Left lung (tissue), 10 donors: Measurements from ENCODE around the gene SELP. TPM values are rescaled to one million over a fixed set of nuclear protein-coding genes. Genes with fewer than 3 reads are reported as not detected.

Experiments
- ATAC-seq: fragments of 200-7000 bp; cut with Tn5 transposase; one replicate; pipeline ENCODE4 v1.9.1; 2020; ENCODE audit warnings: moderate library complexity
- DNase-seq, 4 donors: peaks; one replicate each; pipeline ENCODE4 v3.0.0-alpha.2; 2013 to 2020
- H3K27ac ChIP-seq, 2 donors: fragments of 200-600 bp; sonication (generic) in 1 of 2; one replicate each; pipeline versions ENCODE4 v1.5.0 to v1.8.0; 2020 to 2021
- H3K27me3 ChIP-seq, 2 donors: fragments of 200-600 bp; sonication (generic) in 1 of 2; one replicate each; pipeline versions ENCODE4 v1.5.0 to v1.8.0; 2020 to 2021
- H3K36me3 ChIP-seq, 2 donors: fragments of 200-600 bp; sonication (generic) in 1 of 2; one replicate each; pipeline versions ENCODE4 v1.5.0 to v1.8.0; 2020 to 2021
- H3K4me1 ChIP-seq, 2 donors: fragments of 200-600 bp; one replicate each; pipeline ENCODE4 v1.8.0; 2021
- H3K4me3 ChIP-seq, 2 donors: fragments of 200-600 bp; sonication (generic) in 1 of 2; one replicate each; pipeline versions ENCODE4 v1.5.0 to v1.8.0; 2020 to 2021; ENCODE audit warnings: mild to moderate bottlenecking in 1 of 2
- H3K9me3 ChIP-seq, 2 donors: fragments of 200-600 bp; sonication (generic) in 1 of 2; one replicate each; pipeline versions ENCODE4 v1.5.0 to v1.8.0; 2020 to 2021
- CTCF ChIP-seq, 2 donors: fragments of 200-600 bp; sonication (generic) in 1 of 2; IDR thresholded peaks; one replicate each; pipeline versions ENCODE4 v1.5.0 to v1.8.0; 2021; ENCODE audit warnings: antibody characterized with exemption in 2 of 2
- intact Hi-C, 2 donors: fragments of 100-400 bp; cut with DNase I; formaldehyde crosslinking; loops; one replicate each; pipeline versions ENCODE4 v1.11.2 to v1.14.2; 2022
- polyA plus RNA-seq, 6 donors: library from polyadenylated mRNA; unstranded; fragments of 120-200 nt; gene quantifications; one replicate each; pipeline ENCODE4 v1.2.1, GENCODE V29; 2013; ENCODE audit not compliant: insufficient read length in 6 of 6
- total RNA-seq, 2 donors: library from RNA; stranded (reverse); fragmentation: NEBNext Ultra II Directional; extraction: Animal tissue kit (Norgen Biotek cat#: 25700); gene quantifications; one replicate each; pipeline ENCODE4 v1.2.1, GENCODE V29; 2021
- donor health status: DM: no; HTN: yes; CAD: no.
- donor health status: DM: no; HTN: no; CAD: no.

Gene SELP
- total and polyA plus RNA-seq, 8 donors, result 6.3 to 27.0 (median 7.6) TPM

- intact Hi-C loops, result no loop called here
- TF ChIP-seq CTCF (IDR thresholded peaks at IDR 0.05), result no peak
- ATAC-seq (no peak), DNase-seq (no peak)
- no peaks in the 10 kb centered on the region for H3K9me3 ChIP-seq
- H3K27ac ChIP-seq, result no peak overlapping the region
- no peak overlapping the region for H3K4me3 ChIP-seq
- peaks cover 0 to 6% of the 10 kb centered on the region in 2 donors for H3K4me1 ChIP-seq
- no peaks in the 10 kb centered on the region for H3K27me3 ChIP-seq
- H3K36me3 ChIP-seq, result no peaks in the 10 kb centered on the region
Observed at GRCh38 chr1:169648187-169648586, 18.3 kb upstream of the SELP start.

- ATAC-seq (no peak), DNase-seq (no peak)
- H3K27ac ChIP-seq, result no peak overlapping the region
- H3K4me3 ChIP-seq, result no peak overlapping the region
- no peaks in the 10 kb centered on the region for H3K27me3 ChIP-seq
- H3K9me3 ChIP-seq, result no peaks in the 10 kb centered on the region
- no peak for TF ChIP-seq CTCF (IDR thresholded peaks at IDR 0.05)
- H3K36me3 ChIP-seq, result no peaks in the 10 kb centered on the region
- H3K4me1 ChIP-seq, result peaks cover 0 to 6% of the 10 kb centered on the region in 2 donors
- intact Hi-C loops, result no loop called here
Observed at GRCh38 chr1:169647512-169647911, 17.6 kb upstream of the SELP start.

GRCh38 chr1:169644297-169644696, 14.4 kb upstream of the SELP start:
- Histone ChIP-seq H3K27ac (no peak overlapping the region), H3K27me3 (no peaks in the 10 kb centered on the region), H3K36me3 (no peaks in the 10 kb centered on the region), H3K4me1 (peaks cover 0 to 6% of the 10 kb centered on the region in 2 donors), H3K4me3 (no peak overlapping the region), H3K9me3 (no peaks in the 10 kb centered on the region)
- intact Hi-C loops, result no loop called here
- DNase-seq, result no peak
- no peak for ATAC-seq
- TF ChIP-seq CTCF (IDR thresholded peaks at IDR 0.05), result no peak

GRCh38 chr1:169634877-169635276, 5.0 kb upstream of the SELP start:
- peaks cover 0 to 36% of the 10 kb centered on the region in 2 donors for H3K9me3 ChIP-seq
- H3K27ac ChIP-seq, result no peak overlapping the region
- H3K36me3 ChIP-seq, result no peaks in the 10 kb centered on the region
- no peak for ATAC-seq
- intact Hi-C loops, result no loop called here
- no peaks in the 10 kb centered on the region for H3K27me3 ChIP-seq
- TF ChIP-seq CTCF (IDR thresholded peaks at IDR 0.05), result no peak
- H3K4me1 ChIP-seq, result no peaks in the 10 kb centered on the region
- DNase-seq, result no peak
- no peak overlapping the region for H3K4me3 ChIP-seq

- ATAC-seq, result no peak
- H3K4me1 ChIP-seq, result no peaks in the 10 kb centered on the region
Observed at GRCh38 chr1:169634145-169634544, 4.2 kb upstream of the SELP start.

More at GRCh38 chr1:169634145-169634544, 4.2 kb upstream of the SELP start:
- Histone ChIP-seq H3K9me3 (peaks cover 0 to 36% of the 10 kb centered on the region in 2 donors), H3K27me3 (no peaks in the 10 kb centered on the region), H3K36me3 (no peaks in the 10 kb centered on the region), H3K27ac (no peak overlapping the region), H3K4me3 (no peak overlapping the region)
- intact Hi-C loops, result no loop called here
- DNase-seq, result no peak
- TF ChIP-seq CTCF (IDR thresholded peaks at IDR 0.05), result no peak
